ENCODE results near the gene FKBP5. TPM values are rescaled to one million over a fixed set of nuclear protein-coding genes. Genes with fewer than 3 reads are reported as not detected.
A peak's percentile ranks its signal among the peaks of the same experiment; 100 is the strongest.

FKBP5 gene
- total RNA-seq, result 100 to 1,000 TPM; 304 to 768 (median 608) TPM

GRCh38 chr6:35688605-35689322 lies at the start of gene FKBP5:
TSS of gene FKBP5 (minus strand) at chr6:35688915. CDS start at chr6:35642824, 46,091 bp downstream.
- Histone ChIP-seq H3K4me1 (peaks cover 0 to 49% (median 27%) of the 10 kb centered on the region in 4 donors), H3K27me3 (no peaks in the 10 kb centered on the region), H3K4me3 (peak within 1 kb of the TSS; percentile 66 to 97 (median 86)), H3K36me3 (peaks cover 0 to 13% (median 1%) of the 10 kb centered on the region in 3 donors), H3K9me3 (peaks cover 0 to under 1% (median 0%) of the 10 kb centered on the region in 4 donors), H3K27ac (peak within 1 kb of the TSS; percentile 99 to 100 (median 100))
- peak; percentile 95 to 97 for DNase-seq (ENCODE audit: low spot score in 2 of 2)
- peak; percentile 99 for TF ChIP-seq POLR2A (IDR thresholded peaks at IDR 0.05)
- TF ChIP-seq EP300 (IDR thresholded peaks at IDR 0.05), result peak in 1 of 2 donors; percentile 91
- TF ChIP-seq CTCF (IDR thresholded peaks at IDR 0.05), result peak in 1 of 5 experiments; percentile 45
- WGBS, 2 donors, result 3 to 7% methylated on average over 37 to 41 of the region's 80 CpGs

DNA sequence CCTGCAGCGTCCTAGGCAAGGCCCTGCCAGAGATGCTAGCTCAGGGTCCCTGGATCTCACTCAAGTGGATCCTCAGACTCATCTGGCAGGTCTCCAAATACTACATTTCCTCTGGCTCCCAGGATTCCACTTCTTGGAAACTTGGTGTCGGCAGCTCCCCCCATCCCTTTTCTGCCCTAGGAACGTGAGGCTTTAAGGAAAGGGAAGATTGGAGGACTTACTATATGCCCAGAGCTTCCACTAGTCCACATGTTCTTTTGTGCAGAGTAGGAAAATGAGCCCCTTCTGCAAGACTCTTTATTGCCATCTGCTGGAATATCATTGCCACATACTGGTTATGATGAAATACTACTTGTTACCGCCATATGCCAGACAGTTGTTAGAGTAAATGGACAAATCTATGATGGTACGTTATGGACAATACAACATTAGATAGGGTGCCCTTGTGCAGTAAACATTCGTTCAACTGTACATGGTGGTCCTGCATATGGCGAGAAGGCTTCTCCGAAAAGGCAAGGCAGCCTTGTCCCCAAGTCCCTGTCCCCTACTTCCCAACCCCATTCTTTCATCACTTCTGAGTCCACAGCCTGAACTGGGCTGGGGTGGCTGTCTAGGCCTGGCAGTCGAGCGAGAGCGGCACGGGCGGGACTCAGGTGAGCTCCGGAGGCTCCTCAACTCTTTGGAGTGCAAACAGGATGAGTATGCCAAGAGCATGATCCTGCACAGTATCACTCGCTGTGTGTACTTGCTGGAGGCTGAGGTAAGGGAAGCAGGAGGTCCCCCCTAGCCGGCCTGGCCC lies 48.9 kb upstream of the FKBP5 start:
- Histone ChIP-seq H3K4me1 (peaks cover 3 to 39% (median 21%) of the 10 kb centered on the region in 4 donors), H3K27ac (peak overlapping the region in 2 of 4 donors; percentile 19 to 100), H3K4me3 (no peak overlapping the region), H3K27me3 (no peaks in the 10 kb centered on the region), H3K9me3 (no peaks in the 10 kb centered on the region), H3K36me3 (no peaks in the 10 kb centered on the region)
- DNase-seq (ENCODE audit: low spot score in 2 of 2), result no peak
- 66% methylated on average over 15 to 16 of the region's 16 CpGs for WGBS, 2 donors
- no peak for TF ChIP-seq POLR2A (IDR thresholded peaks at IDR 0.05)
- peak in 1 of 2 donors; percentile 71 for TF ChIP-seq EP300 (IDR thresholded peaks at IDR 0.05)
- peak; percentile 74 to 98 (median 83) for TF ChIP-seq CTCF (IDR thresholded peaks at IDR 0.05)

DNA sequence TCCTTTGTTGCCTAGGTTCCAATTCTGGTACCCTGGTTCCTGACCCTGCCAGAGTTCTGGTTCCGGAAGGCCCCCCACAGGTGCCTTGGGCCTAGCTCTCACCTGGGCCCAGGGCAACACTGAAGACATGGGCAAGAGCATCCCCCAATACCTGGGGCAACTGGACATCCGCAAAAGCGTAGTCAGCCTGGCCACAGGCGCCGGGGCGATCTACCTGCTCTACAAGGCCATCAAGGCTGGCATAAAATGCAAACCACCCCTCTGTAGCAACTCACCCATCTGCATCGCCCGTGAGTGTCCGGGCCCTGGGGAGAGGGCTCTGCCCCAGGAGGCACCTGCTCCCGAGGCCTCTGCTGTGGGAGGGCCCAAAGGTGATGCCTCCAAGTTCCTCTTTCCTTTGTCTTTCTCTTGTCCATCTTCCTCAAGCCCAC lies 48.3 kb upstream of the FKBP5 start, which contains the start of gene ARMC12:
Gene ARMC12 (plus strand): TSS at position 51 of the 431 bp plus-strand sequence. CDS start 77 bp downstream, at position 128.
- Histone ChIP-seq H3K4me3 (no peak within 1 kb of the TSS), H3K9me3 (no peaks in the 10 kb centered on the region), H3K27ac (peak within 1 kb of the TSS; percentile 5 to 100 (median 24)), H3K4me1 (peaks cover 5 to 42% (median 26%) of the 10 kb centered on the region in 4 donors), H3K27me3 (no peaks in the 10 kb centered on the region), H3K36me3 (no peaks in the 10 kb centered on the region)
- 91 to 96% methylated on average over 6 to 7 of the region's 10 CpGs for WGBS, 2 donors
- TF ChIP-seq POLR2A (IDR thresholded peaks at IDR 0.05) (no peak), EP300 (IDR thresholded peaks at IDR 0.05) (no peak), CTCF (IDR thresholded peaks at IDR 0.05) (no peak)
- DNase-seq (ENCODE audit: low spot score in 2 of 2), result no peak

- peak; percentile 65 to 86 for DNase-seq (ENCODE audit: low spot score in 2 of 2)
- Histone ChIP-seq H3K27ac (peak overlapping the region in 1 of 4 donors; percentile 100), H3K9me3 (no peaks in the 10 kb centered on the region), H3K4me1 (peaks cover 5 to 42% (median 26%) of the 10 kb centered on the region in 4 donors), H3K36me3 (no peaks in the 10 kb centered on the region), H3K27me3 (no peaks in the 10 kb centered on the region), H3K4me3 (no peak overlapping the region)
- WGBS, 2 donors, result 64 to 65% methylated on average over 8 of the region's 8 CpGs
- TF ChIP-seq POLR2A (IDR thresholded peaks at IDR 0.05) (no peak), CTCF (IDR thresholded peaks at IDR 0.05) (peak; percentile 86 to 92 (median 90)), EP300 (IDR thresholded peaks at IDR 0.05) (peak in 1 of 2 donors; percentile 64)
Observed at GRCh38 chr6:35736253-35736894, 47.7 kb upstream of the FKBP5 start.

Data from tibial nerve (tissue), 4 donors.